GM13977 (cell line): ENCODE measurements around the gene SPATS2.

Experiments
- DNase-seq: peaks from one replicate; pipeline ENCODE4 v3.0.0; 2012; ENCODE audit warnings: low spot score
- CTCF ChIP-seq: IDR thresholded peaks from 2 replicates; pipeline ENCODE4 v1.5.1; 2012; ENCODE audit warnings: mild to moderate bottlenecking, control low read depth; ENCODE audit not compliant: insufficient read depth; ENCODE audit errors: extremely low read depth, missing control alignments
- in situ Hi-C: fragments of 300-500 bp; cut with MboI; formaldehyde crosslinking; loops from one replicate; pipeline ENCODE4 v1.12.0; 2022; ENCODE audit warnings: low sequenced_read_pairs, low pct_unique_long_range_greater_than_20kb, mixed read lengths, inconsistent platforms; ENCODE audit not compliant: unreplicated experiment

SPATS2 gene

GRCh38 chr12:49568442-49569162 lies 201.3 kb downstream of the SPATS2 start:
- no peak for TF ChIP-seq CTCF
- in situ Hi-C loops = no loop called here
- DNase-seq = no peak
